Neural progenitor cell (in vitro differentiated cells): ENCODE data around the gene CEBPA. TPM values are rescaled to one million over a fixed set of nuclear protein-coding genes. Genes with fewer than 3 reads are reported as not detected.

Experiments
- DNase-seq: peaks from one replicate; pipeline ENCODE4 v3.0.0-alpha.2; 2016; ENCODE audit warnings: low spot score
- H2AFZ ChIP-seq: fragments of 200-600 bp; sonication (generic); replicated peaks from 2 replicates; pipeline ENCODE4 v1.6.1; 2016; ENCODE audit warnings: antibody characterized with exemption
- H3F3A ChIP-seq: fragments of 200-600 bp; sonication (generic); 2 replicates; pipeline ENCODE4 v1.6.1; 2016; ENCODE audit warnings: antibody characterized with exemption, low read depth
- H3K27ac ChIP-seq: fragments of 200-600 bp; sonication (generic); 2 replicates; pipeline ENCODE4 v1.5.1; 2016; ENCODE audit warnings: mild to moderate bottlenecking
- H3K27me3 ChIP-seq: fragments of 200-600 bp; sonication (generic); 2 replicates; pipeline ENCODE4 v1.6.1; 2016; ENCODE audit warnings: mild to moderate bottlenecking, moderate library complexity
- H3K36me3 ChIP-seq: fragments of 200-600 bp; sonication (generic); 2 replicates; pipeline ENCODE4 v1.5.1; 2016
- H3K4me1 ChIP-seq: fragments of 200-600 bp; sonication (generic); 2 replicates; pipeline ENCODE4 v1.6.1; 2016; ENCODE audit warnings: mixed run types
- H3K4me2 ChIP-seq: fragments of 200-600 bp; sonication (generic); 2 replicates; pipeline ENCODE4 v1.6.1; 2016
- H3K4me3 ChIP-seq: fragments of 200-600 bp; sonication (generic); 2 replicates; pipeline ENCODE4 v1.5.1; 2016
- H3K79me2 ChIP-seq: fragments of 200-600 bp; sonication (generic); 2 replicates; pipeline ENCODE4 v1.6.1; 2016; ENCODE audit warnings: low read depth
- H3K9ac ChIP-seq: fragments of 200-600 bp; sonication (generic); 2 replicates; pipeline ENCODE4 v1.6.1; 2016
- H3K9me3 ChIP-seq: fragments of 200-600 bp; sonication (generic); 2 replicates; pipeline ENCODE4 v1.5.1; 2016; ENCODE audit warnings: low read depth
- H4K20me1 ChIP-seq: fragments of 200-600 bp; sonication (generic); 2 replicates; pipeline ENCODE4 v1.6.1; 2016; ENCODE audit warnings: low read depth
- H3K27ac Mint-ChIP-seq: 3 replicates; pipeline ENCODE4 v1.8.0; 2021; ENCODE audit warnings: mixed read lengths
- H3K27me3 Mint-ChIP-seq: 2 replicates; pipeline ENCODE4 v1.8.0; 2022; ENCODE audit warnings: low read depth, mild to moderate bottlenecking, inconsistent platforms, moderate library complexity, mixed read lengths; ENCODE audit not compliant: insufficient read depth
- H3K36me3 Mint-ChIP-seq: 3 replicates; pipeline ENCODE4 v1.8.0; 2021; ENCODE audit warnings: mixed read lengths
- H3K4me1 Mint-ChIP-seq: 3 replicates; pipeline ENCODE4 v1.8.0; 2021; ENCODE audit warnings: mixed read lengths
- H3K4me3 Mint-ChIP-seq: 3 replicates; pipeline ENCODE4 v1.8.0; 2021; ENCODE audit warnings: mild to moderate bottlenecking, moderate library complexity, mixed read lengths
- H3K9me3 Mint-ChIP-seq: 3 replicates; pipeline ENCODE4 v1.8.0; 2020; ENCODE audit warnings: mixed read lengths
- EZH2 ChIP-seq: fragments of 200-600 bp; sonication (generic); IDR thresholded peaks from 2 replicates; pipeline ENCODE4 v1.6.1; 2017; ENCODE audit warnings: antibody characterized with exemption, mild to moderate bottlenecking, moderate library complexity
- EZH2phosphoT487 ChIP-seq: fragments of 200-600 bp; sonication (generic); IDR thresholded peaks from 2 replicates; pipeline ENCODE4 v1.6.1; 2017; ENCODE audit warnings: antibody characterized with exemption
- total RNA-seq: library from RNA; depleted of rRNA; stranded (reverse); fragments of >200 nt; gene quantifications from 2 replicates; pipeline ENCODE4 v1.2.3, GENCODE V29; 2015; ENCODE audit warnings: low replicate concordance
- TF ChIP-seq, protein P1 (sequence below): fragments of 200-600 bp; sonication (generic); IDR thresholded peaks from 2 replicates; pipeline ENCODE4 v1.5.1; 2017; ENCODE audit warnings: antibody characterized with exemption, mild to moderate bottlenecking

Gene CEBPA
- total RNA-seq, 1 donor from 2014 or later: 0.71 TPM

DNA sequence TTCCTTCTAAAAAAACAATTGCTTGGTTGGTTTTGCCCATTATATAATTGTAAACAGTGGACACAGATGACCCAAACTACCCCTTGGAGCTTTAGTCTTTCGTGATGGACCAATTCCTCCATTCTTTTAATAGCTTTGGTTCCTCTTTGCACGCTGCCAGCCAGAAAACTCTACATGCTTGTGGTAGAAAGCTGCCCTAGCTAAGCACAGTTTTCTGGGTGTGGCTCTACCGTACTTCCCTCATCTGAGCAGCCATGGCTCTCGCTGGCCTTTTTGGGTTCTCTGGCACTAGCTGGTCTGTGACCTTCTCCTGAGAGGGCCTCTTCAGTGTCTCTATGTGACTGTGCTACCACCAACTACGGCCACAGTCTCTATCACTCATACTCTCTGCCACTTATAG, 29.9 kb upstream of the CEBPA start:
- no peak overlapping the region for H3K4me2 ChIP-seq

DNA sequence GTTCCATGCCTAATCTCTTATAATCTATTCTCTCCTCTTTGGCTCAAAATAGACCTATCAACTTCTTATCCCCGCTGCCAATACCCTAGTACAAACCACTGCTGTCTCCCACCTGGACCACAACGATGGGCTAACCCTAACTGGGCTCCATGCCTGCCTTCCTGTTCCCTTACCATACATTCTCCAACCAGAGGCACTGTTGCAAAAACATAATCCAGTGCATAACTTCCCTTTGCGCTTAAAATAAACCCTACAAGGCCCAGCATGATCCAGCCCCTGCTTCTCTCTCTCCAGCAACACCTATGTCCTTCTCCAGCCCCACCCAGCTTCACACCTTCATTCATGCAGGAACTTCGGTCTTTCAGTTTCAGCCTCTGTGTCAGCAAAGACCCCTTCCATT, 27.4 kb upstream of the CEBPA start:
- H3K36me3 ChIP-seq: no peaks in the 10 kb centered on the region
- no peak for DNase-seq
- H3K4me2 ChIP-seq: no peak overlapping the region
- no peak overlapping the region for H3K9ac ChIP-seq
- no peaks in the 10 kb centered on the region for H4K20me1 ChIP-seq
- no peaks in the 10 kb centered on the region for H3K27me3 ChIP-seq
- Mint-ChIP-seq H3K4me3 (no peak overlapping the region), H3K9me3 (peaks cover 3% of the 10 kb centered on the region), H3K27ac (no peak overlapping the region), H3K27me3 (peaks cover 4% of the 10 kb centered on the region), H3K36me3 (no peaks in the 10 kb centered on the region), H3K4me1 (no peaks in the 10 kb centered on the region)
- no peaks in the 10 kb centered on the region for H3K9me3 ChIP-seq
- no peaks in the 10 kb centered on the region for H3K79me2 ChIP-seq
- H2AFZ ChIP-seq: no peak overlapping the region
- no peak overlapping the region for H3K27ac ChIP-seq
- TF ChIP-seq, protein P1, sequence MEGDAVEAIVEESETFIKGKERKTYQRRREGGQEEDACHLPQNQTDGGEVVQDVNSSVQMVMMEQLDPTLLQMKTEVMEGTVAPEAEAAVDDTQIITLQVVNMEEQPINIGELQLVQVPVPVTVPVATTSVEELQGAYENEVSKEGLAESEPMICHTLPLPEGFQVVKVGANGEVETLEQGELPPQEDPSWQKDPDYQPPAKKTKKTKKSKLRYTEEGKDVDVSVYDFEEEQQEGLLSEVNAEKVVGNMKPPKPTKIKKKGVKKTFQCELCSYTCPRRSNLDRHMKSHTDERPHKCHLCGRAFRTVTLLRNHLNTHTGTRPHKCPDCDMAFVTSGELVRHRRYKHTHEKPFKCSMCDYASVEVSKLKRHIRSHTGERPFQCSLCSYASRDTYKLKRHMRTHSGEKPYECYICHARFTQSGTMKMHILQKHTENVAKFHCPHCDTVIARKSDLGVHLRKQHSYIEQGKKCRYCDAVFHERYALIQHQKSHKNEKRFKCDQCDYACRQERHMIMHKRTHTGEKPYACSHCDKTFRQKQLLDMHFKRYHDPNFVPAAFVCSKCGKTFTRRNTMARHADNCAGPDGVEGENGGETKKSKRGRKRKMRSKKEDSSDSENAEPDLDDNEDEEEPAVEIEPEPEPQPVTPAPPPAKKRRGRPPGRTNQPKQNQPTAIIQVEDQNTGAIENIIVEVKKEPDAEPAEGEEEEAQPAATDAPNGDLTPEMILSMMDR: no peak
- TF ChIP-seq EZH2 (no peak), EZH2phosphoT487 (no peak)
- no peak overlapping the region for H3K4me3 ChIP-seq
- H3K4me1 ChIP-seq: no peaks in the 10 kb centered on the region
- H3F3A ChIP-seq: no peaks in the 10 kb centered on the region

More for the DNA sequence above, 29.9 kb upstream of the CEBPA start:
- Mint-ChIP-seq H3K9me3 (no peaks in the 10 kb centered on the region), H3K4me3 (no peak overlapping the region), H3K36me3 (no peaks in the 10 kb centered on the region), H3K27me3 (peaks cover 2% of the 10 kb centered on the region), H3K4me1 (no peaks in the 10 kb centered on the region), H3K27ac (no peak overlapping the region)
- no peak for DNase-seq
- no peak for TF ChIP-seq EZH2
- no peak for TF ChIP-seq EZH2phosphoT487
- TF ChIP-seq, protein P1: no peak
- H3K36me3 ChIP-seq: no peaks in the 10 kb centered on the region
- no peak overlapping the region for H2AFZ ChIP-seq
- no peak overlapping the region for H3K27ac ChIP-seq
- H3K9me3 ChIP-seq: no peaks in the 10 kb centered on the region
- no peaks in the 10 kb centered on the region for H3F3A ChIP-seq
- no peaks in the 10 kb centered on the region for H3K79me2 ChIP-seq
- H3K4me3 ChIP-seq: no peak overlapping the region
- H3K27me3 ChIP-seq: no peaks in the 10 kb centered on the region
- no peak overlapping the region for H3K9ac ChIP-seq
- no peaks in the 10 kb centered on the region for H4K20me1 ChIP-seq
- no peaks in the 10 kb centered on the region for H3K4me1 ChIP-seq

DNA sequence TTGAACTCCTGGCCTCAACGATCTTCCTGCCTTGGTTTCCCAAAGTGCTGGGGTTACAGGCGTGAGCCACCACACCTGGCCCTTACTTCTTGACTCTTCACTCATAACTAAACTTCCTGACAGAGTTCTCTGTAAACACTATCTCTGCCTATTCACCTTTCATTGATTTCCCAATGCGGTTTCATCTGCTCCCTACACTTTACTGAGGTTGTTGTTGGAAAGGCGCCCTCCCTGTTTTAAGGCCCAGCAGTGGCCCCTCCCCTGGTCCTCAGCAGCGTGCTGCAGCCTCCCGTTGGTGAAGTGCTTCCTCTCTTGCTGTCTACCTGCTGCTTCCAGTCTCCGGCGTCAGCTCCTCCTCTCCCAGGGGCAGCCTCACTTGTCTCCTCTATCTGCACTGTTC, 26.7 kb upstream of the CEBPA start:
- H3K36me3 ChIP-seq: no peaks in the 10 kb centered on the region
- H2AFZ ChIP-seq: no peak overlapping the region
- Mint-ChIP-seq H3K36me3 (no peaks in the 10 kb centered on the region), H3K27ac (no peak overlapping the region), H3K27me3 (peaks cover 4% of the 10 kb centered on the region), H3K9me3 (peaks cover 3% of the 10 kb centered on the region), H3K4me3 (no peak overlapping the region), H3K4me1 (no peaks in the 10 kb centered on the region)
- no peak overlapping the region for H3K27ac ChIP-seq
- no peaks in the 10 kb centered on the region for H3K27me3 ChIP-seq
- H4K20me1 ChIP-seq: no peaks in the 10 kb centered on the region
- no peak overlapping the region for H3K4me3 ChIP-seq
- no peak overlapping the region for H3K9ac ChIP-seq
- H3F3A ChIP-seq: no peaks in the 10 kb centered on the region
- no peaks in the 10 kb centered on the region for H3K9me3 ChIP-seq
- H3K4me1 ChIP-seq: no peaks in the 10 kb centered on the region
- H3K79me2 ChIP-seq: no peaks in the 10 kb centered on the region
- no peak for DNase-seq
- no peak overlapping the region for H3K4me2 ChIP-seq
- TF ChIP-seq EZH2 (no peak), EZH2phosphoT487 (no peak)
- TF ChIP-seq, protein P1: no peak

DNA sequence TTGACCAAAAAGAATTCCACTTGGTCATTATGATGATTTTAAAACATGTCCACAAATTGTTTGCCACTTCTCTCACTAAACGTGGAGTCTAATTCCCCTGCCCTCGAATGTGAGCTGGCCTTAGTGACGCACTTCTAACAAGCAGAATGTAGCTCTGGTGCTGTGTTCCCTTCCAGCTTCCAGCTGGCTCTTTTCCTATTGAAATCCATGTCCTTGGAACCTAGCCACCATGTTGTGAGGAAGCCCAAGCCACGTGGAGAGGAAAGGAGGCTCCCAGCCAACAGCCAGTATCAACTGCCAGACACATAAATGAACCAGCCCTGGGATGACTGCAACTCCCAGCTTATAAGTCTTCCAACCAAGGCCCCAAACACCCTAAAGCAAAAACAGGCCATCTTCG, 23.6 kb upstream of the CEBPA start:
- H3K27me3 Mint-ChIP-seq: peaks cover 4% of the 10 kb centered on the region
- Histone ChIP-seq H3K27me3 (no peaks in the 10 kb centered on the region), H3K4me3 (no peak overlapping the region), H3K4me2 (no peak overlapping the region), H3K79me2 (no peaks in the 10 kb centered on the region), H3K9ac (no peak overlapping the region), H3K27ac (no peak overlapping the region), H3K4me1 (no peaks in the 10 kb centered on the region), H2AFZ (no peak overlapping the region), H4K20me1 (no peaks in the 10 kb centered on the region), H3K36me3 (no peaks in the 10 kb centered on the region), H3K9me3 (peaks cover 9% of the 10 kb centered on the region), H3F3A (no peaks in the 10 kb centered on the region)
- H3K4me3 Mint-ChIP-seq: no peak overlapping the region
- peaks cover 15% of the 10 kb centered on the region for H3K9me3 Mint-ChIP-seq
- no peak overlapping the region for H3K27ac Mint-ChIP-seq
- TF ChIP-seq, protein P1: no peak
- no peak for DNase-seq
- no peaks in the 10 kb centered on the region for H3K4me1 Mint-ChIP-seq
- no peaks in the 10 kb centered on the region for H3K36me3 Mint-ChIP-seq
